IMR-90 (cell line): Measurements from ENCODE around the gene PARP12. TPM values are rescaled to one million over a fixed set of nuclear protein-coding genes. Genes with fewer than 3 reads are reported as not detected.

ENCODE experiments used
- ATAC-seq: fragments of 200-7000 bp; cut with Tn5 transposase; 2 replicates; pipeline ENCODE4 v1.9.1; 2020; ENCODE audit warnings: low read depth, mild to moderate bottlenecking, moderate library complexity
- BruUV-seq: library from RNA; stranded (reverse); fragments of 400-500 nt; replicated peaks from 2 replicates; lab custom pipeline; 2021; lab: Mats Ljungman, UMichigan
- CTCF ChIA-PET: fragments of 300-600 bp; formaldehyde crosslinking; extraction: SDS; loops from one replicate; lab custom pipeline; 2021; ENCODE audit warnings: antibody characterized with exemption; lab: Yijun Ruan, JAX
- POLR2A ChIA-PET: fragments of 300-600 bp; sonication (Branson Sonifier 250); formaldehyde crosslinking; loops from one replicate; lab custom pipeline; 2022; ENCODE audit warnings: antibody characterized with exemption; ENCODE audit not compliant: unreplicated experiment; lab: Charles Lee
- DNase-seq: peaks from one replicate; pipeline ENCODE4 v3.0.0; 2013
- H2AFZ ChIP-seq: replicated peaks from 2 replicates; pipeline ENCODE3; 2013; ENCODE audit warnings: low read length, mild to moderate bottlenecking; ENCODE audit not compliant: poor library complexity
- H2AK5ac ChIP-seq: 2 replicates; pipeline ENCODE4 v1.6.1; 2013; ENCODE audit warnings: low read depth, low read length, inconsistent platforms
- H2AK9ac ChIP-seq: replicated peaks from 2 replicates; pipeline ENCODE3; 2013; ENCODE audit warnings: mild to moderate bottlenecking, low read depth, low read length, moderate library complexity; ENCODE audit not compliant: poor library complexity
- H2BK120ac ChIP-seq: 2 replicates; pipeline ENCODE4 v1.6.1; 2013; ENCODE audit warnings: low read depth, low read length, inconsistent platforms
- H2BK15ac ChIP-seq: 3 replicates; pipeline ENCODE4 v1.6.1; 2013; ENCODE audit warnings: low read depth, low read length, inconsistent platforms
- H2BK20ac ChIP-seq: 2 replicates; pipeline ENCODE4 v1.6.1; 2013; ENCODE audit warnings: low read depth, mild to moderate bottlenecking, inconsistent platforms, low read length, moderate library complexity
- H2BK5ac ChIP-seq: 2 replicates; pipeline ENCODE4 v1.6.1; 2013; ENCODE audit warnings: mild to moderate bottlenecking, low read depth, low read length, inconsistent platforms; ENCODE audit not compliant: poor library complexity, severe bottlenecking
- H3K14ac ChIP-seq: replicated peaks from 2 replicates; pipeline ENCODE4 v1.6.1; 2013; ENCODE audit warnings: low read depth, low read length, inconsistent platforms
- H3K18ac ChIP-seq: 2 replicates; pipeline ENCODE4 v1.6.1; 2013; ENCODE audit warnings: low read depth, low read length, control low read depth
- H3K23ac ChIP-seq: 2 replicates; pipeline ENCODE4 v1.6.1; 2013; ENCODE audit warnings: low read depth, low read length, inconsistent platforms
- H3K27ac ChIP-seq: 2 replicates; pipeline ENCODE4 v1.5.1; 2013; ENCODE audit warnings: mild to moderate bottlenecking, control low read depth, low read length; ENCODE audit not compliant: insufficient read depth
- H3K27me3 ChIP-seq: 2 replicates; pipeline ENCODE4 v1.6.1; 2013; ENCODE audit warnings: low read length; ENCODE audit not compliant: control insufficient read depth, insufficient read depth
- H3K36me3 ChIP-seq: 2 replicates; pipeline ENCODE4 v1.6.1; 2013; ENCODE audit warnings: low read length, mixed read lengths; ENCODE audit not compliant: control insufficient read depth, insufficient read depth
- H3K4ac ChIP-seq: 2 replicates; pipeline ENCODE4 v1.6.1; 2013; ENCODE audit warnings: low read depth, low read length, inconsistent platforms
- H3K4me1 ChIP-seq: 2 replicates; pipeline ENCODE4 v1.6.1; 2013; ENCODE audit warnings: low read length, mixed read lengths; ENCODE audit not compliant: control insufficient read depth, insufficient read depth
- H3K4me2 ChIP-seq: 2 replicates; pipeline ENCODE4 v1.6.1; 2013; ENCODE audit warnings: low read depth, mild to moderate bottlenecking, control low read depth, low read length, moderate library complexity
- H3K4me3 ChIP-seq: 2 replicates; pipeline ENCODE4 v1.5.1; 2013; ENCODE audit warnings: low read depth, mild to moderate bottlenecking, control low read depth, low read length, moderate library complexity; ENCODE audit not compliant: insufficient read depth
- H3K56ac ChIP-seq: 2 replicates; pipeline ENCODE4 v1.6.1; 2013; ENCODE audit warnings: low read length, inconsistent platforms; ENCODE audit not compliant: insufficient read depth; ENCODE audit errors: extremely low read depth
- H3K79me1 ChIP-seq, 2 experiments: 2 replicates each; pipeline ENCODE4 v1.6.1; 2013; ENCODE audit warnings: low read length in 2 of 2, inconsistent platforms in 1 of 2, low read depth in 1 of 2
- H3K9ac ChIP-seq: 2 replicates; pipeline ENCODE4 v1.6.1; 2013; ENCODE audit warnings: low read depth, low read length, control low read depth
- H3K9me1 ChIP-seq: 2 replicates; pipeline ENCODE4 v1.6.1; 2013; ENCODE audit warnings: low read length, inconsistent platforms; ENCODE audit not compliant: insufficient read depth
- H3K9me3 ChIP-seq: 2 replicates; pipeline ENCODE4 v1.6.1; 2013; ENCODE audit warnings: low read length; ENCODE audit not compliant: control insufficient read depth, insufficient read depth
- H4K20me1 ChIP-seq: 2 replicates; pipeline ENCODE4 v1.6.1; 2013; ENCODE audit warnings: low read length, inconsistent platforms; ENCODE audit not compliant: insufficient read depth
- H4K5ac ChIP-seq: 2 replicates; pipeline ENCODE4 v1.6.1; 2013; ENCODE audit warnings: mild to moderate bottlenecking, low read depth, low read length, control low read depth
- H4K8ac ChIP-seq, 2 experiments: 2 replicates each; pipeline ENCODE4 v1.6.1; 2013; ENCODE audit warnings: low read depth in 2 of 2, low read length in 2 of 2, control low read depth in 1 of 2, inconsistent platforms in 1 of 2
- H4K91ac ChIP-seq: 2 replicates; pipeline ENCODE4 v1.6.1; 2013; ENCODE audit warnings: low read depth, low read length, inconsistent platforms; ENCODE audit not compliant: insufficient read depth
- BHLHE40 ChIP-seq: fragments of 150-350 bp; IDR thresholded peaks from 2 replicates; pipeline ENCODE4 v1.6.1; 2016; ENCODE audit warnings: mild to moderate bottlenecking, low read depth, low read length
- CEBPB ChIP-seq: IDR thresholded peaks from 2 replicates; pipeline ENCODE4 v1.6.1; 2012; ENCODE audit warnings: low read depth, low read length, improper control_type of control experiment
- CHD1 ChIP-seq: IDR thresholded peaks from 2 replicates; pipeline ENCODE4 v1.6.1; 2012; ENCODE audit warnings: low read depth, low read length, improper control_type of control experiment
- CTCF ChIP-seq: conservative IDR thresholded peaks from 2 replicates; pipeline ENCODE4 v1.5.1; 2012; ENCODE audit warnings: mild to moderate bottlenecking, low read depth, low read length, improper control_type of control experiment
- ELK1 ChIP-seq: fragments of 150-350 bp; IDR thresholded peaks from 2 replicates; pipeline ENCODE4 v1.6.1; 2016; ENCODE audit warnings: low read depth, mild to moderate bottlenecking, low read length, moderate library complexity, borderline replicate concordance
- FOS ChIP-seq: fragments of 150-350 bp; IDR thresholded peaks from 2 replicates; pipeline ENCODE4 v1.6.1; 2016; ENCODE audit warnings: low read depth, low read length
- MAFK ChIP-seq: IDR thresholded peaks from 2 replicates; pipeline ENCODE4 v1.6.1; 2012; ENCODE audit warnings: low read depth, low read length, improper control_type of control experiment
- MAZ ChIP-seq: IDR thresholded peaks from 2 replicates; pipeline ENCODE4 v1.6.1; 2012; ENCODE audit warnings: low read depth, mild to moderate bottlenecking, low read length, improper control_type of control experiment, moderate library complexity, borderline replicate concordance
- MXI1 ChIP-seq: IDR thresholded peaks from 2 replicates; pipeline ENCODE4 v1.6.1; 2012; ENCODE audit warnings: low read depth, mild to moderate bottlenecking, low read length, moderate library complexity, borderline replicate concordance
- NFE2L2 ChIP-seq: fragments of 150-350 bp; IDR thresholded peaks from 2 replicates; pipeline ENCODE4 v1.6.1; 2016; ENCODE audit warnings: low read depth, mild to moderate bottlenecking, low read length
- POLR2A ChIP-seq: IDR thresholded peaks from 2 replicates; pipeline ENCODE4 v1.6.1; 2012; ENCODE audit warnings: mild to moderate bottlenecking, low read depth, low read length
- RAD21 ChIP-seq: IDR thresholded peaks from 2 replicates; pipeline ENCODE4 v1.6.1; 2012; ENCODE audit warnings: low read length, improper control_type of control experiment
- RCOR1 ChIP-seq: IDR thresholded peaks from 2 replicates; pipeline ENCODE4 v1.6.1; 2012; ENCODE audit warnings: mild to moderate bottlenecking, low read length, improper control_type of control experiment; ENCODE audit not compliant: insufficient replicate concordance
- RFX5 ChIP-seq: IDR thresholded peaks from 2 replicates; pipeline ENCODE4 v1.8.0; 2012; ENCODE audit warnings: low read depth, mild to moderate bottlenecking, low read length, moderate library complexity
- SMC3 ChIP-seq: fragments of 150-350 bp; IDR thresholded peaks from 2 replicates; pipeline ENCODE4 v1.6.1; 2016; ENCODE audit warnings: low read depth, mild to moderate bottlenecking, antibody characterized with exemption, low read length, moderate library complexity
- USF2 ChIP-seq: fragments of 150-350 bp; IDR thresholded peaks from 2 replicates; pipeline ENCODE4 v1.6.1; 2017; ENCODE audit warnings: mild to moderate bottlenecking, antibody characterized with exemption, low read length, low read depth
- WGBS, 2 experiments: methylation state at CpG; one replicate each; pipeline versions ENCODE4 v1.1.5 to v1.1.7; 2013; ENCODE audit warnings: missing lambda C conversion rate in 2 of 2; ENCODE audit not compliant: insufficient read length in 1 of 2; ENCODE audit errors: extremely low coverage in 2 of 2; 5-methylcytosine and 5-hydroxymethylcytosine counted together
- dilution Hi-C: fragments of 300-500 bp; cut with HindIII; formaldehyde crosslinking; loops from one replicate; pipeline ENCODE4 v1.14.3; 2018; ENCODE audit warnings: low sequenced_read_pairs; ENCODE audit not compliant: unreplicated experiment
- in situ Hi-C: fragments of 300-500 bp; cut with MboI; formaldehyde crosslinking; loops from 3 replicates; pipeline ENCODE4 v1.14.3; 2019; ENCODE audit warnings: low sequenced_read_pairs, inconsistent platforms, mixed read lengths
- intact Hi-C: fragments of 100-400 bp; cut with micrococcal nuclease; formaldehyde crosslinking; loops from 2 replicates; pipeline ENCODE4 v1.10.0; 2022
- polyA plus RNA-seq, 3 experiments: library from polyadenylated mRNA; depleted of rRNA; stranded (reverse); fragments of >200 nt; gene quantifications; 2 replicates each; pipeline ENCODE4 v1.2.3, GENCODE V29; 2012; ENCODE audit warnings: low replicate concordance in 1 of 3
- total RNA-seq: library from RNA; depleted of rRNA; stranded (reverse); fragments of >200 nt; gene quantifications from 2 replicates; pipeline ENCODE4 v1.2.3, GENCODE V29; 2012

The PARP12 gene
- total and polyA plus RNA-seq, 2 of the 4 experiments (the other 2 are of a cell fraction) = 7.2 to 11.3 TPM

GRCh38 chr7:140015471-140015970 is 47.2 kb downstream of the PARP12 start:
- Histone ChIP-seq H4K5ac (no peak overlapping the region), H2AK9ac (no peak overlapping the region), H2BK20ac (no peak overlapping the region), H4K91ac (no peak overlapping the region), H3K27ac (no peak overlapping the region), H3K9me1 (no peaks in the 10 kb centered on the region), H3K23ac (no peak overlapping the region), H3K4me2 (no peak overlapping the region), H3K36me3 (no peaks in the 10 kb centered on the region), H3K14ac (no peak overlapping the region), H2AFZ (no peak overlapping the region), H3K4ac (no peak overlapping the region), H3K79me1 (no peaks in the 10 kb centered on the region), H4K20me1 (no peaks in the 10 kb centered on the region), H3K4me1 (no peaks in the 10 kb centered on the region), H3K56ac (no peak overlapping the region), H2BK120ac (no peak overlapping the region), H3K18ac (no peak overlapping the region), H3K4me3 (no peak overlapping the region), H2BK5ac (no peak overlapping the region), H2BK15ac (no peak overlapping the region), H3K9me3 (no peaks in the 10 kb centered on the region), H4K8ac (no peak overlapping the region), H2AK5ac (no peak overlapping the region), H3K9ac (no peak overlapping the region), H3K27me3 (peaks cover 15% of the 10 kb centered on the region)
- dilution Hi-C loops = no loop called here
- BruUV-seq = no TSS peak
- ChIA-PET CTCF (no interaction called here), POLR2A (no interaction called here)
- 91% methylated on average over 7 of the region's 11 CpGs; no CpG with 5 or more reads in 1 of the 2 experiments for WGBS, 2 experiments
- intact Hi-C loops = no loop called here
- DNase-seq (no peak), ATAC-seq (no peak)
- no peak for TF ChIP-seq NFE2L2
- TF ChIP-seq RCOR1 = no peak
- TF ChIP-seq USF2 = no peak
- TF ChIP-seq SMC3 = no peak
- no peak for TF ChIP-seq RAD21
- no peak for TF ChIP-seq MXI1
- no peak for TF ChIP-seq CHD1
- TF ChIP-seq MAFK = no peak
- no peak for TF ChIP-seq BHLHE40
- no peak for TF ChIP-seq CEBPB
- TF ChIP-seq ELK1 = no peak
- no peak for TF ChIP-seq POLR2A
- no peak for TF ChIP-seq CTCF
- no peak for TF ChIP-seq RFX5
- no peak for TF ChIP-seq FOS
- no peak for TF ChIP-seq MAZ
- in situ Hi-C loops = no loop called here
